ENCODE data around the gene CACNA2D3. TPM values are rescaled to one million over a fixed set of nuclear protein-coding genes. Genes with fewer than 3 reads are reported as not detected.
A peak's percentile ranks its signal among the peaks of the same experiment; 100 is the strongest.
"Not testable (repeated sequence)": the region's sequence is repeated elsewhere in the genome, so short reads cannot be mapped to it uniquely, and the experiment has no call there.

CACNA2D3 gene
- total RNA-seq, 1 donor = 4.3 TPM

GRCh38 chr3:54968546-54969172 lies 846.3 kb downstream of the CACNA2D3 start:
- TF ChIP-seq CTCF (IDR thresholded peaks at IDR 0.05; ENCODE audit: insufficient read depth, low read depth, low read length) = no peak
- H3K4me3 ChIP-seq (ENCODE audit: low read depth, low read length) = no peak overlapping the region
- DNase-seq (ENCODE audit: low read depth) = peak; percentile 55

GRCh38 chr3:54969652-54970051 lies 847.3 kb downstream of the CACNA2D3 start:
- DNase-seq (ENCODE audit: low read depth) = no peak
- no peak for TF ChIP-seq CTCF (IDR thresholded peaks at IDR 0.05; ENCODE audit: insufficient read depth, low read depth, low read length)
- H3K4me3 ChIP-seq (ENCODE audit: low read depth, low read length) = no peak overlapping the region

GRCh38 chr3:54970895-54971294 lies 848.5 kb downstream of the CACNA2D3 start:
- no peak for TF ChIP-seq CTCF (IDR thresholded peaks at IDR 0.05; ENCODE audit: insufficient read depth, low read depth, low read length)
- no peak overlapping the region for H3K4me3 ChIP-seq (ENCODE audit: low read depth, low read length)
- no peak for DNase-seq (ENCODE audit: low read depth)

GRCh38 chr3:54977439-54977838 lies 855.1 kb downstream of the CACNA2D3 start:
- TF ChIP-seq CTCF (IDR thresholded peaks at IDR 0.05; ENCODE audit: insufficient read depth, low read depth, low read length) = no peak

GRCh38 chr3:54977946-54978345 lies 855.6 kb downstream of the CACNA2D3 start:
- not testable (repeated sequence) for DNase-seq (ENCODE audit: low read depth); H3K4me3 ChIP-seq (ENCODE audit: low read depth, low read length)

More at GRCh38 chr3:54977439-54977838, 855.1 kb downstream of the CACNA2D3 start:
- no peak overlapping the region for H3K4me3 ChIP-seq (ENCODE audit: low read depth, low read length)
- no peak for DNase-seq (ENCODE audit: low read depth)

GRCh38 chr3:54982807-54983206 lies 860.5 kb downstream of the CACNA2D3 start:
- no peak overlapping the region for H3K4me3 ChIP-seq (ENCODE audit: low read depth, low read length)
- no peak for TF ChIP-seq CTCF (IDR thresholded peaks at IDR 0.05; ENCODE audit: insufficient read depth, low read depth, low read length)
- no peak for DNase-seq (ENCODE audit: low read depth)

GRCh38 chr3:54983266-54984099 lies 861.1 kb downstream of the CACNA2D3 start:
- no peak for DNase-seq (ENCODE audit: low read depth)
- no peak for TF ChIP-seq CTCF (IDR thresholded peaks at IDR 0.05; ENCODE audit: insufficient read depth, low read depth, low read length)
- H3K4me3 ChIP-seq (ENCODE audit: low read depth, low read length) = no peak overlapping the region
